Hindlimb muscle (tissue), 1 donor: Measurements from ENCODE around the gene KRT4. TPM values are rescaled to one million over a fixed set of nuclear protein-coding genes. Genes with fewer than 3 reads are reported as not detected.

ENCODE experiments used
- polyA plus RNA-seq: library from polyadenylated mRNA; unstranded; fragments of 120-200 nt; gene quantifications from one replicate; pipeline ENCODE4 v1.2.1, GENCODE V29; 2013; ENCODE audit not compliant: insufficient read length

KRT4 gene
- polyA plus RNA-seq, 1 donor, result not detected

Other genes starting within 250 kb of the KRT4 start
- gene KRT74, start 240.3 kb downstream of the KRT4 start, polyA plus RNA-seq, result not detected
- not detected for gene KRT72, start 212.7 kb downstream of the KRT4 start, polyA plus RNA-seq
- gene KRT73, start 195.6 kb downstream of the KRT4 start, polyA plus RNA-seq, result not detected
- gene KRT2, start 161.9 kb downstream of the KRT4 start, polyA plus RNA-seq, result 0.08 TPM
- 20.8 TPM for gene KRT1, start 133.7 kb downstream of the KRT4 start, polyA plus RNA-seq
- 0.32 TPM for gene KRT77, start 110.6 kb downstream of the KRT4 start, polyA plus RNA-seq
- gene KRT76, start 36.8 kb downstream of the KRT4 start, polyA plus RNA-seq, result not detected
- gene KRT3, start 18.0 kb downstream of the KRT4 start, polyA plus RNA-seq, result not detected
- 0.41 TPM for gene KRT79, start 20.2 kb upstream of the KRT4 start, polyA plus RNA-seq
- gene KRT78, start 34.9 kb upstream of the KRT4 start, polyA plus RNA-seq, result not detected
- 2.1 TPM for gene KRT8, start 91.0 kb upstream of the KRT4 start, polyA plus RNA-seq
- 2.7 TPM for gene KRT18, start 135.0 kb upstream of the KRT4 start, polyA plus RNA-seq
- 448 TPM for gene EIF4B, start 192.3 kb upstream of the KRT4 start, polyA plus RNA-seq
- 124 TPM for gene TNS2, start 235.9 kb upstream of the KRT4 start, polyA plus RNA-seq